HG03066 (cell line): Measurements from ENCODE around the gene YPEL4.
A peak's percentile ranks its signal among the peaks of the same experiment; 100 is the strongest.

Experiments
- ATAC-seq: cut with Tn5 transposase; IDR thresholded peaks from one replicate; pipeline ENCODE4 v1.9.1; 2021; ENCODE audit warnings: low read depth; ENCODE audit not compliant: unreplicated experiment

Gene YPEL4

DNA sequence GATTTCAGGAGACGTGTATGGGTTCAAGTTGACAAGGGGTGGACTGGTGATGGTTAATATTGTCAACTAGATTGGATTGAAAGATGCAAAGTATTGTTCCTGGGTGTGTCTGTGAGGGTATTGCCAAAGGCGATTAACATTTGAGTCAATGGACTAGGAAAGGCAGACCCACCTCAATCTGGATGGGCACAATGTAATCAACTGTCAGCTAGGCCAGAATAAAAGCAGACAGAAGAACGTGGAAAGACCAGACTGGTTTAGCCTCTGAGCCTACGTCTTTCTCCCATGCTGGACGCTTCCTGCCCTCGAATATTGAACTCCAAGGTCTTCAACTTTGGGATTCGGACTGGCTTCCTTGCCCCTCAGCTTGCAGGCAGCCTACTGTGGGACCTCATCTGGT is 1.7 kb upstream of the YPEL4 start:
- no peak for ATAC-seq

DNA sequence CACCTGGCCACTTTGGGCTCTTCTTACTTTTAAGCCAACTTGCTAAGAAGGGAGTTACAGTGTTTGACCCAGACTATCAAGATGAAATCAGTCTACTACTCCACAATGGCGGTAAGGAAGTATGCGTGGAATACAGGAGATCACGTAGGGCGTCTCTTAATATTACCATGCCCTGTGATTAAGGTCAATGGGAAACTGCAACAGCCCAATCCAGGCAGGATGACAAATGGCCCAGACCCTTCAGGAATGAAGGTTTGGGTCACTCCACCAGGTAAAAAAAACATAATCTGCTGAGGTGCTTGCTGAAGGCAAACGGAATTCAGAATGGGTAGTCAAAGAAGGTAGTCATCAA is 1.0 kb upstream of the YPEL4 start:
- no peak for ATAC-seq

DNA sequence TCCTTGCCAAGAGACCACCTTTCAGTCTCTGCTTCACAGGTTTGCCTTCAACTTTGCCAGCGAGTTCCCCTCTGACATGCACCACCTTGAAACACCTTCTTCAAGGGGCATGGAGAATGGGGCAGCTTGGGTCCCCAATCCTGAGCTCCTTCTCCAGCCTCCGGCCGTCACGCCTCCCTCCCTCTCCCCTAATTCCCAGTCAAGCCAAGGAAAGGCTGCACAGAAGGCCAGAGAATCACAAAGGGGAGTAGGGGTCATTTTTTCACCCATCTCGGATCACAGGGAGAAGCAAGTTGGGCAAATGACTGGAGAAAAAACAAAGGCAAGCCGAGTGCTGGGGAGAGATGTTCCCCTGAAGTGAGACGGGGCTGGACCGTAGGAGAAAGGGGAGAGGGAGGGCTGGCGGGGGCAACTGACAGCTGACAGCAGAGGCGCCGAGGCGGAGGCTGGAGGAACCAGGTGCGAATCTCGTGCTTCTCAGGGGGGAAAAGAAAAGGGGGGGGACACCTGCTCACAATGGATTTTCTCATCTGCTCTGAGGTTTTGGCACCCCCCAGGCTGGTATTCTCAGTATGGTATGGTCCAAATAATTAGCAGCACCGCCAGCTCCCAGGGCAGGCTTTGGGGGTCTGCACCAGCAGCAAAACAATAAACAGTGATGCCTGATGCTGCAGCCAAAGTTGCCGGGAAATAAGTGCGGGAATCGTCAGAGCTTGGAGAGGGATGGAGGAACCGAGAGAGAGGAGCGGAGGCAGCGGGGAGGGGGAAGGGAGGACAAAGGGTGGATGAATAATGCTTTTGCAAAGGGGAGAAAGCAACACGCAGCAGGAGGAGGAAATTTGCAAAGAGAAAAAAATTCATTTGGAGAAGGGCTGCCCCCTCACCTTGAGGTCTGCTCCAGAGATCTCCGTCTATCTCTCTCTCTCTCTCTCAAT is 644 bp downstream of the YPEL4 start:
- no peak for ATAC-seq

DNA sequence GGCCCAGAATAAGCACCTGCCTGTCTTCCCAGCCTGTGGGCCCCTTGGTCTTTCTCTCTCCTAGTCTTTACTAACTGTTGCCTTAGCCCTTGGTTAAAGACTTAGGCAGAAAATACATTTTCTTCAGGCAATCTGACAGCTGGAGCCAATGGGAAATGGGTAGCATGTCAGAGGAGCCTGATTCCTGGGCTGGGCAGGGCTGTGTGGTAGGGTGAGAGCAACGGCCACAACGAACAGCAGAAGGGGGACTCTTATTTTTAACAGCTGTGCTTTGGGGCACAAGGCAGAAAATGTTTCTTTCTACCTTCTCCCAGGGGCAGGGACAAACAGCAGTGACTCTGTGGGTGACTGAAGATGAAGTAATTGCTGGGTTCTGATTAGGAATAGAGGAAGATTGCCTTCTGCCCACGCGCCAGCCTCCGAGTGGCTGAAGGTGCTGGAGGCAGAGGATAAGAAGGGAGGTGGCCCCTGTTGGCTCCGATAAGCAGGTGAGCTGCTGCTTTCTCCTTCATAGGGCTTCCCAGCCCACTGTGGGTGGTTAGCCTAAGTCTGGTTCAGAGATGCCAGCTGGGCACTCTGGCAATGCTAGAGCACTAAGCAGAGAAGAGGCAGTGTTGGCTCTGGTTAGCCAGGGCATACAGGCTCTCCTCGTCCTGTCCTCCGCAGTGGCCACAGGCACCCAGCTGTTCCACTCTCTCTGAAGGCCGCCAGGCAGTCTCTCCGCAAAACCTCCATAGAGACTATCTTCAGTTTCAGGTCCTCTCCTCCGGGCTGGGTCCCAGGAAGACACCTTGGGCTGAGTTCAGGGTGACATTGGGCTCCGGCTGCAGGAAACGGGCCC is 1.5 kb downstream of the YPEL4 start:
- ATAC-seq: no peak

DNA sequence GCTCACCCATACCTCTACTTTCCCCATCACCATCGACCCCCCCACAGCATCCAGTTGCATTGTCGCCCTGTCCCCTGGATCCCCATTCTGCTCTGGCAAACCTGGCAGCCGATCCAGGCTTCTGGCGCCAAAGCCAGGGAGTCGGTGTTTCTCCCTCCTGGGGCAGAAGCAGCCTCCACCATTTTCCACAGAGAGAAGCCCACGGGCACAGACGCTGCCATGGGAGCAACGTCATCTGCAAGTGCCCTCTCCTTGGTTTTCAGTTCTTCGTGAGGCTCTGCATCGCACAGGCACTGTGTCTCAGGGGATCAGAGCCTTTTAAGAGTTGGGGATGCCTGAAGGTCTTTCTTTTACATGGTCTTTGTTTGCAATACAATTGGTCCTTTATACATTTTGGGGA is 2.3 kb downstream of the YPEL4 start:
- ATAC-seq: no peak

DNA sequence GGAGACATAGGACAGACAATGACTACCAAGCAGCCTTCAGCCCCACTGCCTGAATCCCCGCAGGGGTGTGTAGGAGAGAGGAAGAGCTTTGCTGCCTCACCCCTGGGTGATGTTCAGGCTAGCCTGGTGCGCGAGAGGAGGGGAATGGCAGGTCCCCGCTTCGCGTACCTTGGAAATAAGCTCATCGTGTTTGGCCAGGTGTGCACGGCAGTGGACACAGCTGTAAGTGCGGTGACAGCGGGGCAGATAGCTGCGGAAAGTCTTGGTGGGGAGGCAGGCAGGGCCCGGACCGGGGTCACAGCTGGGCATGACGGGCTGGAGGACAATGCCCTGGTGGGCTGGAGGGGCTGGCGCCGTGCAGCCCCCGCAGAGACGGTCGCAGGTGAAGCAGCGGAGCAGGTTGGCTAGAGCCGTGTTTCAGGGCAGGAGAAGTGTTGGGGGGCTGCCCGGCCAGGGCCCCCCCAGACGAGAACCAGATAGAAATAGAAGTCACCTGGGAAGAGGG is 2.9 kb downstream of the YPEL4 start:
- ATAC-seq: no peak

DNA sequence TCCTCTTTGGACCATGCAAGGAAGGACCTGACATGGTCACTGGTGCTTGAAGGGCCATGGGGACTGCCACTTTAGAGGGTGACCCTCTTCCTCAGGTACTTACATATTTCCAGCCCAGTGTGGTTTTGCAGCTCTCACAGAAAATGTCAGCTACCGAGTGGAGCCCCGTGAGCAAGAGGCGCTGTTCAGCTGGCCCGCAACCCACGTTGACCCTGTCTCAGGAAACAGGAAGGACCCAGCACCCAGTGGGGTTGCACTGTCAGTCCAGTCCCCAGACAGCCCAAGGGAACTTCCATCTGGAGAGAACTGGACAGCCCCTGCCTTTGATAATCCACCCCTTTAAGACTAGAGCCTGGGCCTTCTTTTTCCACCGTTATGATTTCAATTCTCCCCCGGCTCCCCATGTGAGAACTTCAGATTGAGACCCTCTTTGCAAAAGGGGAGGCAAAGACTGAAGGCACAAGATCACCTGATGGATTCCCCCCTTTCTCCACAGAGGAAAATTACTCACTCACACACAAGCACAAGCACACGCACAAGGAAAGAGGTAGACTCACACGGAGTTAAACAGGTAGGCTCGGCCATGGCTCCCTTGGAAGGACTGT is 3.4 kb downstream of the YPEL4 start:
- ATAC-seq: no peak

DNA sequence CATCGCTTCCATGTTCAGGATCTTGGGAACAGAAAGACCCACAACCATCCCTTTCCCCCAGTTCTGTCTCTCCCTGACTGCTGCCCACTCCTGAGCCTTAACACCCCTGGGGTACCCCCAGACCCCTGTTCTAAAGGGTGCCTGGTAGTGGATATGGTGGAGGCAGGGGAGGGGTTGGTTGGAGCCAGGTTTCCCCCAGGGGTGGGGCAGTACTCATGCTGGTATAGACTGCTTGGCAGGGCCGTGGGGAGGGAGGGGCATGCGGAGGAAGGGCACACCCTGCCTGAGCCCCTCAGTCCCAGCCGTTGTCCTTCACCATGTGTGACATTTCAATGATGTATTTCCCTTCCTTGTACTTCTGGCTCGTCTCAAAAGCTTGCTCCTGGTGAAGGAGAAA is 4.0 kb downstream of the YPEL4 start:
- no peak for ATAC-seq

DNA sequence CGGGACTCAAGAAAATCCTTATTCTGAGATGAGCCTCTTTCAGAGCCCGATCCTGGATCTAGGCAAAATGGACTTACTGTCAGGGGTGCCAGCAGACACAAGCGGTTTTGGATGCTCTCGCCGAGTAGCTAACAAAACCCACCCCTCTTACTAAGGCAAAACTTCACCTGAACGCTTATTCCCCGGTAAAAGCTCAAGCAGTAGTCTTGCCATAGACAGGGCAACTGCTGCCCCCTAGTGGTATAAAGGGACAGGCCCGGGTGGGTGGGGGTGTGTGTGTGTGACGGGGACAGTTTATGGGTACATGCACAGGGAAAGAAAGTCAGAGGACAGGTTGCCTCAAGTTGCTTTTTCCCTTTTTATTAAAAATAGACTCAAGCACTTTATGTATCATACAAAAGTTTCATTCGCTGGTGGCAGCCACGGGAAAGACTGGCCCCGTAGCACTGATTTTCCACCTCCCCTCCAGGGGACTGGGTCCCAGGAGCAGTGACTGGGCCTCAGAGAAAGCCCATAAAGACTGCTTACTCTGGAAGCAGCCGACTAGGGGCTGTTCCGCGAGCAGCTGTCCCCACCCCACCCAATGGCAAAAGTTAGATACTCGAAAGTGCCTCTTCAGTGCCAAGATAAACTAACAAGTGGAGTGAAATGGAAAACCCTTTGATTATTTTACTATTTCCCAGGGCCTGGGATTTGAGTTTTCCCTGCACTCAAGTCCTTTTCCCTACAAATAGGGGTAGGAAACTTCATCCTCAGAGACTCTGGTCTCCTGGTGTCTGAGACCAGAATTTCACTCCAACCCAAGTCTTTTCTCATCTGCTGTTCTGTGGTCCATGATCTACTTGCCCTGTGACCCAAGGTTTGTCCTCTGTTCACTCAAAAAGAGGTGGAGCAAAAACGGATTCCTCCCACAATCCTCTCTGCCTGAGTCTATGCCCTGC is 4.7 kb downstream of the YPEL4 start:
- peak; percentile 49 for ATAC-seq

DNA sequence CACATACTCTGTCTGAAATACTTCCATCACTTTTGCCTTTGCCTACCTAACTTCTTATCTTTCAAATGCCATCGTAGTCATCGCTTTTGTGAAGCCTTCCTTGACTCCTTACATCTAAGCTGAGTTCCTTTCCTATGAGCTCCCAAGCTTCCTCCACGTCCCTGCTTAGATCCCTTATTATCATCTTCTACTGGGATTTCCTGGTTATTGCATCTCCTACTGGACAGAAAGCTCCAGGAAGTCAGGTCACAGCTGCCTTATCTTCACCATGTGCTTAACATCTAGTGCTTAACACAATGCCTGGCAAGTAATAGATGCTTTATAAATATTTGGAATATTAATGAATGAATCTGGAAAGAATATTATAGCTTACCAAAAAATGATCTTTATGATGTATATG is 5.9 kb downstream of the YPEL4 start:
- ATAC-seq: no peak

DNA sequence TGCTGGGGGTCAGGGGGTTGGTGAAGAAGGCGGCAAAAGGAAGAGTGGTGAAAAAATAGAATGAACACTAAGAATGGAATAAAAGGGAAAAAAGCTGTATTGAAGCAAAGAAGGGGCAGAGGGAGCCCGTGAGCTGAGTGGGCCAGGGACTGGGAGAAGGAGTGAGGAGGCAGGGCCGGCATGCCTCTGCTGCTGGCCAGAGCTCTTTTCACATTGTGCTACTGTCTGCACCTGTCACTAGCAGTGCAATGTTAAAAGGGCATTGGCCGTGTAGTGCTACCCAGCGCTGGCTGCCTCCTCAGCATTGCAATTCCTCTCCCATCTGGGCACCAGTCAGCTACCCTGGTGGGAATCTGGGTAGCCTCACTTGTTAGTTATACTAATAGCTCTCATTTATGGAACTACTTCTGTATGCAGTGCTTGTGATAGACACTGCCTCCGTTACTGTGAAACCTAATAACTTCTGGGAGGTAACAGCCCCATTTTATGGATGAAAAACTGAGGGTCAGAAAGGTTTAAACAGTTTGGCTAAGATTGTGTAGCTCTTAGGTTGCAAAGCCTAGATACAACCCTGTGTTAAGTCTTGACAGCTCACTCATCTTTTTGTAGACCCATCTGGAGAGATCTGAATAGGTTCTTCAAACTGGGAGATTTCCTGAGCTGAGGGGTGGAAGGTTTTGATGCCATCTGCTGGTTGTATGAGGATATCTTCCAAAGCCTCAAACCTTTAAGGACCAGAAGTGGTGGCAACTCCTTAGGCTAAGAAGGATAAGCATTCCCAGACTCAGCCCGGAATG is 8.5 kb downstream of the YPEL4 start:
- no peak for ATAC-seq

DNA sequence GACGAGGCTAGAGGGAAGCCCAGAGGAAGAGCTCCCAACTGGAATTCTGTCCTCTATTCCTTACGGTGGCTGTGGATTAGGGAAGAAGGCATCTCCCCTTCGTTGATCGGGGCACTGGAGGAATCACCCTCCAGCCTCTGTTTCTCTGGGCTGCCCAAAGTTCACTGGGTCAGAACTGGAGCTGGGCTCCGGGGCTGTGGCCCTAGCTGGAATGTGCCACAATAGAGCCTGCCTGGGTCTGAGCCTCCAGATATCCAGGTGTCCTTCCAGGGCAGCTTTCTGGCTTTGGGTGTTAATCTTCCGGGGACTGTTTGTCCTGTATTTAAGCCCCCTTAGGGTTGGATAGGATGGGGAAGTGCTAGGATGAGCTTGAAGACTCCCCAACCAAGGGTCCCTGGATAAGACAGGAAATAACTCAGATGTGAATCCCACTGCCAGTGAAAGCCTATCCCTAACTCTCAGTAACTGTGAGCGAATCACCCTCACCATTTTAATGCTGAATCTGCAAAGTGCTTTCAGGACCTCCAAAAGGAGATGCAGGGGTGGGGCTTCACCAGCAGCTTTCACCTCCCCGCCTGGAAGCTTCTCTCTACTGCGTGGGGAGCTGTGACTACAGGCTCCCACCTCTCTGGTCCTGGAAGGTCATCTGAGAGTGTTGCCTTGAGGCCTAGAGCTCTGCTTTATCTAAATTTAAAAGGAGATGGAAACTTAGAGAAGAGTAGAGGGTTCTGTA is 9.5 kb downstream of the YPEL4 start:
- no peak for ATAC-seq

DNA sequence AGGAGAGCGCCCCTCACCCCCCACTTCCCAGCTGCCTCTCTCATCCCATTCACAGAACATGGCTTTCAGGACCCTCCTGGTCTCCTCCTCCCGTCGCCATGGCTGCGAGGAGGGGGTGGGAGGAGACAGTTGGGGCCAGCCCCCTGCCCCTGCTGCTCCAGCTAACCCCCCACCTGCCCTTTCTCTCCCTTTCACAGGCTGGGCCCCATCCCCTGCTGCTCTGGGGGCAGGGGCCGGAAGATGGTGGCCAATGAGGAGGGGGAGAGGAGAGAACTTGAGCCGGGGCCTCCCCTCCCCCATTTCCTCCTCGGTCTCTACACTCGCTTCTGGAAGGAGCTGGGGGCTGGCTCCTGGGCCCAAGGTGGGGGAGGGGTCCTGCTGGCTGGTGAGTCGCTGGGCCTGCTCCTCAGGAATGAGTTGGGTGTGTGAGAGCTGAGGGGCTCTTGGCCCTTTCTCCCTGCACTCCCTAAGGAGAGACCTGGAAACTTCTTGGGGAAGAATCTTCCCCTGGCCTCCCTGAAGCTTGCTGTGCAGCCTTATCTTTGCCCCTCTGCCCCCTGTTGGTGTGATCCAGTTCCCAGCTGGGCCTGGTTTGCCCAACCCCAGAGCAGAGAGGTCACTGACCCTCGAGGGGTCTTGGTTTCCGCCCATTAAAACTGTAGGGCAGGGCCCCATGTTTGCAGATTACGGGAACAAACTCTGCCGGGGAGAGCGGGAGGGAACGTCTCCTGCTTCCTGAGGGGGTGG is 10.2 kb downstream of the YPEL4 start:
- ATAC-seq: no peak

DNA sequence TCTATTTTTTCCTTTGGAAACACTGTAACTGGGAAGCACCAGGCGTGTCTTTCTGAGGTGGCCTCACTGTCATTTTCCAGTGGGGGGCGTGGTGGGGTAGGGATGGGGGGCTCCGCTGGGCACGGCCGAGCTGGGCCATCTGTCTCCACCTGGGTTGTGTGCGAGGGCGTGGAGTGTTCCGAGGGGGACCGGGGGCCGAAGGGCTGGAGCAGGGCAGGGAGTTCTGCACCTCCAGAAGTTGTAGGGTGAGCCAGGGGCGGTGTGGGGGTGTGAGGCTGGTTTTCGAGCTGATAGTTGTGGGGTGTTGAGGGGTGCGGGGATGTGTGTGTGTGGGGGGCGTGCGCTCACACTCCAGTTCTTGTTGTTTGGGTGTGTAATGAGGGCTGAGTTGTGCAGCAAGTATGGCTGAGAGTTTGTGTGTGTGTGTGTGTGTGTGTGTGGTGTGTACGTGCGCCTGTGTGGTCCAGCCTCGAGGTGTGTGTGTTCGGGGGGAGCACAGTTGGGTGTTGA is 10.8 kb downstream of the YPEL4 start:
- ATAC-seq: no peak

DNA sequence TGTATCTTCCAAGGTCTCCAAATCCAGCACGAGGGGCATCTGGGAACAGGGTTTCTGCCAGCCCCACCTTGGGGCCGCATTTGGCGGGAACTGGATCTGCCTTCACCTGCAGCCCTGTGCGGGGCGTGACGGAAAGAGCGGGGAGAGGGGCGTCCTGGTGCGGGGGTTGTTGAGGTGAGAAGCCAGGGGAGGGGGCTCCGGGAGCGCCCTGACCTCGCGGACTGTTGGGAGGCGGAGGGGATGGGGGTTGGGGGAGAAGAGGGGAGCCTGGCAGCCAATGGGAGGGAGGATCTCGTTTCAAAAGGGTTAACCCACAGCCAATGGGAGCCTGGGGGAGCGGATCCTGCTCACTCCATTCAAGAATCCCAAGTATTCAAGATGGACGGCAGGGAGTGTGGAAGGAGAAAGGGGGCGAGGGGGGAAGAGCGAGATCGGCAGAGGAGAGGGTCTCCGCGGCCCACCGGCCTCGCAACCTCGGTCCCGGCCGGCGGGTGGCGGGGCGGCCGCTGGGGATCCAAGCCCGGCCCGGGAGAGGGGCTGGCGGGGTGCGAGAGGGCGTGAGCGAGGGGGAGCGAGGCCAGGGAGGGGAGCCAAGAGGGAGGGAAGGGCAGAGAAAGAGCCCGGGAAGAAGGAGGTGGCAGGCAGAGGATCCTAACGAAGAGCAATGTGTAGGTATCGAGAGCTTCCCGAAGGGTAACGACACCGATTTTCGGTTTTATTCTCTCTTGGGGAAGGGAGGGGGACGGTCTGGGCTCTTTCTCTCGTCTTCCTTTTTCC is 11.5 kb downstream of the YPEL4 start:
- ATAC-seq: no peak

DNA sequence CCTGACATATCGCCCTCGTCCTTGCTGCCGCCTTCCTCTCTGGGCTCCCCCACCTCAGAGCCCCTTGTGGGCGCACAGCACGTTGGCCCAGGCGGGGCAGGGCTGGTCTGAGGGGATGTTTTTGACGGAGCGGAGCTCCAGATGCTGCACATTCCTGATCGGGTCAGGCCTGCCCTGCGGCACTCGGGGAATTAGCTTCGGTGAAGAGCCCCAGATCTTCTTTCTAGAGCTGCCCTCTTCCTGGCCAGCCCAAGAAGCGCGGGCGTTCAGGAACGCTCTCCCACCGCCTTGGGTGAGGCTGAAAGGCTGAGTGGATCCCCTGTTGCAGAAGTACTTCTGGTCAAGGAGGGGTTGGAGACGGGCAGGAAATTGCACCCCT is 12.1 kb downstream of the YPEL4 start:
- no peak for ATAC-seq

DNA sequence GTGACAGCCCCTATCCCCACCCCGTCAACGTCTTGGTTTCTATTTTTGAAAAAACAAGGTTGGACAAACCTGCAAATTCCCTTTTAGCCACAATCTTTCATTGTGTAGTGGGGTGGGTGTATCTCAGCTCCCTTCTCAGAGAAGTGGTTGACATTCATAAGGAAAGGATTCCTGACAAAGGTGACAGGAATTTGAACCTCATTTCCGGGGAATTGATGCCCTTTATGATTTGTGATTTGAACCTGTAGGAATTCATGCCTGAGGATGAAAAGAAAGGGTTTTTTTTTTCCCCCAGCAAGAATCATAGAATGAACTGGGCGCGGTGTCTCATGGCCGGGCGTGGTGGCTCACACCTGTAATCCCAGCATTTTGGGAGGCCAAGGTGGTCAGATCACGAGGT is 14.5 kb downstream of the YPEL4 start:
- ATAC-seq: no peak
